LHCN-M2 (cell line): Measurements from ENCODE around the gene UGT2B17. TPM values are rescaled to one million over a fixed set of nuclear protein-coding genes. Genes with fewer than 3 reads are reported as not detected.
A peak's percentile ranks its signal among the peaks of the same experiment; 100 is the strongest.
"Not testable (repeated sequence)": the region's sequence is repeated elsewhere in the genome, so short reads cannot be mapped to it uniquely, and the experiment has no call there.

ENCODE experiments used
- DNase-seq: peaks from one replicate; pipeline ENCODE4 v3.0.0-alpha.2; 2012; ENCODE audit warnings: low read depth
- polyA plus RNA-seq: library from polyadenylated mRNA; unstranded; fragments of >200 nt; gene quantifications from one replicate; pipeline ENCODE4 v1.2.1, GENCODE V29; 2012; ENCODE audit warnings: missing spikeins
- total RNA-seq: library from RNA; depleted of rRNA; stranded (reverse); fragments of >200 nt; gene quantifications from 2 replicates; pipeline ENCODE4 v1.2.3, GENCODE V29; 2014; rRNA removed

The UGT2B17 gene
- not detected in 2 replicates for total RNA-seq
- polyA plus RNA-seq, result not detected

DNA sequence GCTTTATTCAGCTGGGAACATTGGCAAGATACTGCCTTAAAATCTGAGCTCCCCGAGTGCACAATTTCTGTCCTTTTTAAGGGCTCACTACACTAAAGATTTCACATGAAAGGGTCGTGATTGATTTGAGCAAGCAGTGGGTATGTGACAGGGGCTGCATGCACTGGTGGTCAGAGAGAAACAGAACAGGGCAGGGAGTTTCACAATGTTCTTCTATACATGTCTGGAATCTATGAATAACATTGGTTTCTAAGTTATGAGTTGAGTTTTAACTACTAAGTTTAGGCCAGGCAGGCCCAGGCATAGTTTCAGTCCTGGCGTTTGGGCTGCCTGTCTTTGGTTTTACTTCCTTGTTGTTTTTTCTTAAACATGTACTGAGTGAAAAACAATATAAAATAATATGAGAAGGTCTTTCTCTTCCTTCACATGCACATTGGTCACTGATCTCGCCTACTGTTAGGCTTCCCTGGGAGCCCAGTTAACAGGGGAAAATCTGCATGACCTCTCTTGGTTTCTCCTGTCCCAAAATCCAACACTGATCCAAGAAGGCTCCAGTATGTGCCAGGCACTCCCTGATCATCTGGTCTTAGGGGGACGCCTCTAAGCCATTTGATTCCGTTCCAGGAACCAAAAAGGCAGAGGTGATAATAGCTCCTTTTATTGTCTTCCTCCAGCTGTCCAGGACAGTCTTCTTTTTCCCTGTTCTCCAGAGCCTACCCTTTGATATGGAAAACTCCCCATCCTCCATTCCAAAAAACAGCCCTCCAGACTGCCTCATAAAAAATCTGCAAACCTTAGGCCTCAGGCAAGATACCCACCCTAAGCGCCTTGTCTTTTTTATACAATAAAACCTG is at the start of gene UGT2B17:
UGT2B17 (minus strand) TSS at position 51 of the 854 bp plus-strand sequence. CDS start 7,838 bp downstream, outside the sequence.
- DNase-seq, result no peak

DNA sequence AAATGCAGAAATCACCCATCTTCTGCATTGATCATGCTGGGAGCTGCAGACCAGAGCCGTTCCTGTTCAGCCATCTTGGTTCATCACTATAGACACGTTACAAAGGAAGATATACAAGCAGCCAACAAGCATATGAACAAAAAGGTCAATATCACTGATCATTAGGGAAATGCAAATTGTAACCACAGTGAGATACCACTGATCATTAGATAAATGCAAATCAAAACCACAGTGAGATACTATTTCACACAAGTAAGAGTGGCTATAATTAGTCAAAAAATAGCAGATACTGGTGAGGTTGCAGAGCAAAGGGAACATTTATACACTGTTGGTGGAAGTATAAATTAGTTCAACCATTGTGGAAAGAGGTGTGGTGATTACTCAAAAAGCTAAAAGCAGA is 46.6 kb upstream of the UGT2B17 start:
- not testable (repeated sequence) for DNase-seq

DNA sequence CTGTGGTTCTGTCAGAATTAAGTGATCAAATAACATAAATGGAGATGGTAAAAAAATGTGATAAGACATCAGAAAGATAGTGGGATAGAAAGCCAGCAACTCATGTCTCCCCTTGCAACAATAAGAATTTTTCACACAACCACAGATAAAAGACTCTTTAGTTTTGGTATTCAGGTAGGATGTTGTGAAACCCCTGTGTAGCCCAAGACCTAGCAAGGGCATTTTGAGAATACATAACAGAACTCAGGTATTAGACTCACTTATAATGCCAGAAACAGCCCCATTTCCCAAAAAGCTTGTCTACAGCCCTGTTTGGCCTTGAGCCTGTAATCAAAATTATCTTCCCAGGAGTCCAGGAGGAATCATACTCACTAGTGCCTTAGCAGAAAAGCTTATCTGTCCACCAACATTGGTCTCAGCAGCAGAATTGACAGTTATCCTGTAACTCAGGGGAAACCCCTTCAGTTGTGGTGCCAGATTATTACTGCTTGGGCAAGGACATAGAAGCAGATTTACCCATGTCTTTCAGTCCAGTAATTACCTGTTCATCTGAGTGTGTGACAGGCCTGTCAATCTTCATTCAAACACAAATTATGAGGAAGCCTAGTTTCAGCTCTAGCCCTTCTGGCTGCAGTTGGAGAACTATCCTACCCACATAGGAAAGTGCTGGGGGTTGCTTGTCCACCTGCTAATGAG is 41.0 kb upstream of the UGT2B17 start:
- DNase-seq, result no peak

DNA sequence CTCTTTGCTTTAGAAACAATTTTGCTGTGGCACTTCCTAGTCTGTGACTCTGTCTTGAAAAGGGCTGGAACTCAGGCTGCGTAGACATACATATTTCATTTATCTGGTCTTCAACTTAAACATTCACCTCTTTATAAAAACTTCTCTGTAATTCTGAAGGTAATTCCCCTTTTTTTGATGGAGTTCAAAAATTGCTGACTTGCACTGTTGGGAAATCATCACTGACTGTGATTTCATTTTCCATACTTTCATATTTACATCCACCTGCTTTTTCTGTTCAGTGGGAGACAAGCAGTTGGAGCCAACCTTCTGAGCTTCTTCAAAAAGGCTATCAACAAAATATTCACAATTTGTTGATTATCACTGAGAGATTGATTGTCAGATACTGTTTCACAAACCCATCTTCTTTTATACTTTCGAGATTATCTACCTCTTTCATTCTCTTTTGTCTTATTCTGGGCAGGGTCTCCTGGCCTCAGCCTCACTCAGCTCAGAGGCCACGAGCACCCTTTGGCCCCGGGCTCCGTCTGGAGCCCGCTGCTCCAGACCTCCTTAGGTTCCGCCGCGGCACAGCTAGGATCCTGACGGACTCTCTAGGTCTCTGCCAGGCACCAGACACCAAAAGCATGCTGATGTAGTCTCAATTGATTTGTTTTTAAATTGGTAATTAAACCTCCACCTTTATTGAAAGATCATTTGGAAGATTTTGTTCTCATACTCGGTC is 39.7 kb upstream of the UGT2B17 start:
- DNase-seq, result no peak

DNA sequence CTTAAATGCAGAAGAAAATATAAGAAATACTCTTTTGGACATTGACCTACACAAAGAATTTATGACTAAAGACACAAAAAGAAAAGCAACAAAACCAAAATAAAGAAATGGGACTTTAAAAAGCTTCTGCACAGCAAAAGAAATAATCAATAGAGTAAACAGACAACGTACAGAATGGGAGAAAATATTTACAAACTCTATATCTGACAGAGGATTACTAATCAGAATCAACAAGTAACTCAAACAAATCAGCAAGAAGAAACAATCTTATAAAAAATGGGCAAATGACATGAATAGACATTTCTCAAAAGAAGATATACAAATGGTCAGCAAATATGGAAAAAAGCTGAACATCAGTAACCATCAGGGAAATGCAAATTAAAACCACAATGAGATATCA is 37.6 kb upstream of the UGT2B17 start:
- no peak for DNase-seq

DNA sequence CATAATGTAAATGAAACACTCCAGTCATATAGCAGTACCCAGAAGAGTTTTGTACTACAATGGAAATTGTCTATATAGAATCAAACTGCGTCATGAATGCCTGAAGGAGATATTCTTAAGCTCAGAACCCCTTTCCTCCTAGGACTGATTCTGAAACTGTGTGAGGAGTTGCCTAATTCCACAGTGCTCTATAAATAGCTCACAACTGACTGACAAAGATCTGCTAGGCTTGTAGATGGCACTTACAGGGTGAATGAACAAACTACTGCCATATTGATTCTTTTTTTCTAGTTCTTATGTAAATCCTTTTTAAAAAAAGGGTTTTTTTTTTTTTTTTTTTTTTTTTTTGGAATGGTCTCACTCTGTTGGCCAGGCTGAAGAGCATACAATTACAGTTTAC is 30.1 kb upstream of the UGT2B17 start:
- DNase-seq, result peak; percentile 10

DNA sequence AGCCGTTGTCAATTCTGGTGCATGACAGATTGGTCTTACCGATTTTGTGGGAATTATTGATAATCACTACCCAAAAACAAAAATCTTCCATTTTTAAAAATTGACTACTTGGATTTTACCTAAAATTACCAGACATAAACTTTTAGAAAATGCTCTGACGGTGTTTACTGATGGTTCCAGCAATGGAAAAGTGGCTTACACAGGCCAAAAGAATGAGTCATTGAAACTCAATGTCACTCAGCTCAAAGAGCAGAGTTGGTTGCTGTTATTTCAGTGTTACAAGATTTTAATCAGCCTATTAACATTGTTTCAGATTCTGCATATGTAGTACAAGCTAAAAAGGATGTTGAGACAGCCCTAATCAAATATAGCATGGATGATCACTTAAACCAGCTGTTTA is 23.0 kb upstream of the UGT2B17 start:
- DNase-seq, result peak; percentile 44

DNA sequence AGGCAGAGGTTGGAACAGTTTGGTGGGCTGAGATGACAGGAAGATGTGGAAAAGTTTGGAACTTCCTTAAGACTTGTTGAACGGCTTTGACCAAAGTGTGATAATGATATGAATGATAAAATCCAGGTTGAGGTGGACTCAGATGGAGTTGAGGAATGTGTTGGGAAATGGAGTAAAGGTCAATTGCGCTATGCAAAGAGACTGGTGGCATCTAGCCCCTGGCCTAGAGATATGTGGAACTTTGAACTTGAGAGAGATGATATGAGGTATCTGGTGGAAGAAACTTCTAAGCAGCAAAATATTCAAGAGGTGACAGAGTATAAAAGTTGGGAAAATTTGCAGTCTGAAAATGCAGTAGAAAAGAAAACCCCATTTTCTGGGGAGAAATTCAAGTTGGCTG is 21.4 kb upstream of the UGT2B17 start:
- no peak for DNase-seq

DNA sequence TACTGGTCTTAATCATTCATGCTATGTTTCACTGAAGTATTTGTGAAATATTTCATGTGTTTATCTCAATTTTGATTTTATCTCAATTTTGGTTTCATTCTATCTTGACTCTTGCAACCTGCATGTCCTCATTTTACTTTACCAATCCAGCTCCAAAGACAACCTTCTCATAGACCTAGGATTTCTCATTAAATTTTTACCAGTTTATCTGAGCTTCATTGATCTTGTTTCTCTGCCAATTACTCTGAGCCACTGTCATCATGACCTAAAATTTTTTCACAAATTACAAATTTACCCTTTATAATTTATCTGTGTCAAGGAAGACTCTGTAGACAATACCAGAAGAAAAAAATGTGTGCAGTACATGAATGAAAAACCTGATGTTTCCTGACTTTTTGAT is 18.6 kb upstream of the UGT2B17 start:
- DNase-seq, result no peak

DNA sequence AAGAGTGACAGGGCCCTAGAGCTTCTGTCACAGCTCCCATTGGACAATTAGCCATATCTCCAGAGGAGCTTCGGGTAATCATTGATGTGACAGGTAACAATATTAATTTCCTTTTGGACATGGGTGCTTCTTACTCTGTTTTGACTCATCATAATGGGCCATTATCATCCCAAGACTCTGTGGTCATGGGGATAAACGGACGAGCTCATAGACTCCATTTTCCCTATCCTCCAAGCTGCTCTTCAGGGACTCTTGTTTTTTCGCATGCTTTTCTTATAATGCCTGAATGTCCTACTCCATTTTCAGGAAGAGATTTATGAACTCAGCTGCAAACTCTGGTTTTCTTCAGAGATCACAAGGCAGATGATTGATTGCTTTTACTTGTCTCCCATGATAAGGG is 17.0 kb upstream of the UGT2B17 start:
- DNase-seq, result no peak

DNA sequence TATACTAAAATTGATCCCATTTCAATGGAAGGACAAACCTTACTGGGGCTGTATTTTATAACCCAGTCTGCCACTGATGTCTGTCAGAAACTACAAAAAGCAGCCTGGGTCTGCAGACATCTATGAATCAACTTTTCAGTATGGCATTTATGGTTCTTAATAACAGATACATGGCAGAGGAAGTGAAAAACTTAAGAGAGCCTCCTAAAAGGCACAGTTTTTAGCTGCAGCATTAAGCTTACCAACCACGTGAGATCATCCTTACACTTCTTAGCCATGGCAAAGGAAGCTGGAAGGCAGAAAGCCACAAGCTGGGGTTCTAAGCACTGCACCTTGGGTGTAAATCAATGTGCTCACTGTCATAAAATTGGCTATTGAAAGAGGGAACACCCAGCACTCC is 16.6 kb upstream of the UGT2B17 start:
- no peak for DNase-seq

DNA sequence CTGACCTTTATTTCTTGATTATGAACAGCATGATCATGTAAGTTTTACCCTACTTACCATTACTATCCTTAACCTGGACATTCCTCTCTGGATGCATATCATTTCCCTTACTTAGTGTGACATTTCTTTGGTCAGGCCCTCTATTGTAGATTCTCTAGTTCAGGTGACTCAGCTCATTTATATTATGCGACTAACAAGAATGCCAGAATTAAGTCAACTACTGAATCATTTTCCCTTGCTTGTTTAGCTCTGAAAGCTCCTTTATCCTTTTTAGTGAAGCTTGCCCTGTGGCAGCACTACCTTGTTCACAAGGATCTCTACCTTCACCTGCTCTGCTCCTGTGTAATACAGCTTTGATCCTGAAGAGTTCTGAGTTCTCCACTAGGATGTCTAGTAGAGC is 15.1 kb upstream of the UGT2B17 start:
- peak; percentile 31 for DNase-seq

DNA sequence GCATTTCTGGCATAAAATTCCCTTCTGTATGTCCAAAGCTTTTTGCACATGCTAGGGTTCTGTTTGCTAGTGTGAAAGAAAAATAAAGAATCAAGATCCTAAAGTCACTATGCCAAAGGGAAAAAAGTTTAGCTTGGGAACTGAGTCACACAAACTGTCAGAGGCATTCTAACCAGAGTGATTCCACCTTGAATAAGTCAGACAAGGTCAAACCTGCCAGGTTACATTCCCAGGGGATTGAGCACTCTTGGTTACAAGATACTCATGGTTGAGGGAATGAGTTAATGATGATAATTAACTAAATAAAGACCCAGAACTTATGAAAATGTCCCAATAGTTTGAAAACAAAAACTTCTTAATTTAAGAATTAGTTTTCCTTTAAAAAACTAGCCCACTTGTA is 13.7 kb upstream of the UGT2B17 start:
- DNase-seq, result no peak

DNA sequence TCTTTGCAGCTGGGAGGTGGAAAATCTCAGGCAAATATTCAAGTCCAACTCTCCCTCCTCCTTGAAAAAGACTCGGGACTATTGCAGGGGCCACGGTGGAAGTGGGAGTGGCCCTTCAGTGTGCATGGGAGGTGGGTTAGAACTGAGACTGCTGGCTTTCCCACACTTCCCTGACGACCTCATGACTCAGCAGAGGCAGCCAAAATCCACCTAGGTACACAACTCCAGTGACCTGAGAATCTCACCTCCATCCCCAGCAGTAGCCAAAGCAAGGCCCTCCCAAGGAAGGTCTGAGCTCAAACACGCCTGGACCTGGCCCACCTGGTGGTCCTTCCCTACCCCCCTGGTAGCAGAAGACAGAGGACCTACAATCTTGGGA is 6.2 kb upstream of the UGT2B17 start:
- no peak for DNase-seq

DNA sequence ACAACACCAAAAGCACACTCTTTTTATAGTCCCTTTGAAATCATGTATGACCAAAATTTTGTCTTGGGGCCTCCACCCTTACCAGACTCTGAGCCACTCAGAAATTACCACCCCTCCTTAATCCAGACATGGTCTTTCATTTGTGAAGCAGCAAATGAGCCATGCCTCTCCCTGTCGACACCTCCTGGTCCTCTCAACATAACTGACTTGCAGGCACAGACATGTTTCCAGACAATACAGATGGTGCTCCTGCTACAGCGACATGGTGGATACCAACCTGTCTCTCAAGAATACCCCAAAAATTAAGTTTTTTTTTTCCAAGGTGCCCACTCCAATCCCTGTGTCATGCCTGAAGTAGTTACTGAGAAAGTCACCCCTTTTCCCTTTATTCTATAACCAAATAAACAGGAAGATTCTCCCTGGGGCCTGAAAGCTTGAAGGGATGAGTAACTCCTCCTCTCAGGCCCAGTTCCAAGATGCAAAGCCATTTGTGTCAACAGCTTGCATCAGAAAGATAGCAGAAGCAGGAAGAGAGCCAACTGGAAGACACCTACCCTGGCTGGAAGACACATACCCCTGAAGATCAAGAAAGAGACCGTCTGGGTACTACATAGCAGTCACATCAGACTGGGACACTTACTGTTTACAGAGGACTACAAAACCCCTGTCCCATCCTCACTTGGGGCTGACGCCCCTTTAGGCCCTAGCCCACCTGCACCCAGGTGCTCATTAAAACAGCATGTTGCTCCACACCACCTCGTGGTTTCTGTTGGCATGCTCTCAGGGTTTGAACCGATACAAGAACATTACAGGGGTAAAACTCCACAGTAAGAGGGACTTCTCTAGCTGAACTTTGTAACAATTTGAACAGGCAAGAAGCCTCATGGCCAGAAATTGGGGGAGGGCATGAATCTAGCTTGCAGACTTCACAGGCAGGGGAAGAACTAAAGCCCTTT is 5.5 kb upstream of the UGT2B17 start:
- peak; percentile 6 for DNase-seq

DNA sequence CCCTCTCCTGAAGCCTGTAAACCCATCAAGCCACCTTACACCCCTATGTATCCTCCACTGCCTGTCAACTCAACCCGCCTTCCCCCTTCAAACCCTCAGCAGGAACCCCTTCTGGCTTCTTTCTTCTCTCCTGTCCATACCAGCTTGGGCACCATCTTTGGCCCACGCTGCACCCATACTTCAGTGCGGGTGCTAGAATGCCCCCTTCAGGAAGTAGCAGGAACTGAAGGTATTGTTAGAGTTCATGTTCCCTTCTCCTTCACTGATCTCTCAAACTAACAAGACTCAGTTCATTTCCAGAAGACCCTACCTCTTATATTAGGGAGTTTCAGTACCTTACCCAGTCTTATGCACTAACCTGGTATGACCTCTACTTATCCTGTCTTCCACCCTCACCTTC is 1.5 kb upstream of the UGT2B17 start:
- DNase-seq, result no peak

DNA sequence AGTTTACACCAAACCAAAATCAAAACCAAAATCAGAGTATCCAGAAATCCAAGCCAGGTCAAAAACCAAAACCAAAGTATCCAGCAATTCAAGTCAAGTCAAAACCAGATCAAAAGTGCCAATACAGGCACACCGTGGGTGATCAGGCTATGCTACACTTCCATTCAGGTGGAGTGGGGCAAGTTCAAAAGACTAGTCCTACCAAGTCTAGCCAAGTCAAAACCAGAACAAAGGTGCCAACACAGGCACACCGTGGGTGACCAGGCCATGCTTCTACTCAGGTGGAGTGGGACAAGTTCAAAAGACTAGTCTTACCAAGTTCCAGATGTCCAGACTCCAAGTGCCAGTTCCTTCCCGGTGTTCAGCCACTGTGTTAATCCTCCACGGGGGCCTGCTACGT is 486 bp downstream of the UGT2B17 start:
- not testable (repeated sequence) for DNase-seq

DNA sequence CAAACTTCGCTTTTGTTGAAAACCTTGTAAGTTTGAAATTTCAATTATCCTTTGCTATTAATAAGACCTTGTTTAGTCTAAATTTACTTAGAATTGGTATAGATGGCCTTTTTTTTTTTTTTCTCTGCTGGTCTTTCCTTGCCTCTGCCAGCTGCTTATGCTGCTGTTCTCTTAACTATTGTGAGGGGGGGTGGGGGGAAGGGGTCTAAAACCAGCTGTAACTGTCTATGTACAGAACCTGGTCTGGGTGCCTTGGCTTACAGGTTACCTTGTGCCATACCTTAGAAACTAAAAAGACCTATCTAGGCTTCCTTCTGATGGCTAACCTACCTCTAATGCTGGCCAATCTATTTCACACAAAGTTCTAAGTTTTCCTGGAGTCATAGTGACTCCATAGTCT is 1.0 kb downstream of the UGT2B17 start:
- no peak for DNase-seq

DNA sequence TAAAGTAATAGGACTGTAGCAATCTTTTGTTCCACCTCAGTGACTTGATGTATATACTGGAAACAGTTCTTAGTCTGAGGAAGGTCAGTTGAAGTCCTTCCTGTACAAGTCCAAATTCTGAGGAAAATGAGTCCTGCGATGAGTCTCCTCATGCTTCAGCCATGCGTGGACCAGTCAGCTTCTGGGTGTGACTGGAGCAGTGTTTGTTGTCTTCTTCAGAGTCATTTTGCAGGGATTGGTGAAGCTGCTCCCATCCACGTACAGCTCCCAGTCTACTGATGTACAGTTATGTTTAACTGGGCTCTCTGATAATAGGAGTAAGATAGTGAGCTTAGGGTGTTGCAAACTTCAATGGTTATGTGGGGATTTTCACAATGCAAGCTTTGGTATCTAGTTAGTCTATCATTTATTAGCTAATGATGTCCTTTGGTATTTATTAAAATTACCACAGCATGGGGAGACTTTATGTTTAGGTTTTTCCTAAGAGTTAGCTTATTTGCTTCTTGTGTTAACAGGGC is 3.4 kb downstream of the UGT2B17 start:
- no peak for DNase-seq

DNA sequence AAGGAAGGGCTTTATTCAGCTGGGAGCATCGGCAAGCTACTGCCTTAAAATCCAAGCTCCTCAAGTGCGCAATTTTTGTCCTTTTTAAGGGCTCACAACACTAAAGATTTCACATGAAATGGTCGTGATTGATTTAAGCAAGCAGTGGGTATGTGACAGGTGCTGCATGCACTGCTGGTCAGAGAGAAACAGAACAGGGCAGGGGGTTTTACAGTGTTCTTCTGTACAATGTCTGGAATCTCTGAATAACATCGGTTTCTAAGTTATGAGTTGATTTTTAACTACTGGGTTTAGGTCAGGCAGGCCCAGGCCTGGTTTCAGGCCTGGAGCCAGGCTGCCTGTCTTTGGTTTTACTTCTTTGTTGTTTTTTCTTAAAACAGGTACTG is 6.0 kb downstream of the UGT2B17 start:
- DNase-seq, result no peak
